PFSK-1 (cell line): Measurements from ENCODE around the gene NR2E3. TPM values are rescaled to one million over a fixed set of nuclear protein-coding genes. Genes with fewer than 3 reads are reported as not detected.

Experiments used
- FOXP2 ChIP-seq: optimal IDR thresholded peaks from 2 replicates; pipeline ENCODE3; 2011; ENCODE audit warnings: borderline replicate concordance, control low read depth, inconsistent platforms; ENCODE audit not compliant: insufficient read depth; ENCODE audit errors: extremely low read length, extremely low read depth
- POLR2AphosphoS5 ChIP-seq: IDR thresholded peaks from 2 replicates; pipeline ENCODE4 v1.6.1; 2012; ENCODE audit warnings: low read depth, mild to moderate bottlenecking, control low read depth, low read length, moderate library complexity
- SIN3A ChIP-seq: IDR thresholded peaks from 2 replicates; pipeline ENCODE4 v1.6.1; 2012; ENCODE audit warnings: mild to moderate bottlenecking, low read length, moderate library complexity, borderline replicate concordance; ENCODE audit not compliant: insufficient read depth
- TAF1 ChIP-seq: IDR thresholded peaks from 2 replicates; pipeline ENCODE4 v1.6.1; 2012; ENCODE audit warnings: low read length, control low read depth, borderline replicate concordance; ENCODE audit not compliant: insufficient read depth
- polyA plus RNA-seq: library from polyadenylated mRNA; unstranded; fragments of >200 nt; gene quantifications from one replicate; pipeline ENCODE4 v1.2.1, GENCODE V29; 2012; ENCODE audit warnings: low read depth, missing spikeins; ENCODE audit not compliant: insufficient read length
- TF ChIP-seq, protein P1 (sequence below), 2 experiments: IDR thresholded peaks; 2 replicates each; pipeline versions ENCODE4 v1.6.1 to v1.8.0; 2011 to 2012; ENCODE audit warnings: low read depth in 2 of 2, low read length in 2 of 2, control low read depth in 1 of 2, inconsistent platforms in 1 of 2, mild to moderate bottlenecking in 1 of 2, moderate library complexity in 1 of 2; ENCODE audit not compliant: insufficient read depth in 1 of 2

NR2E3 gene
- not detected for polyA plus RNA-seq

DNA sequence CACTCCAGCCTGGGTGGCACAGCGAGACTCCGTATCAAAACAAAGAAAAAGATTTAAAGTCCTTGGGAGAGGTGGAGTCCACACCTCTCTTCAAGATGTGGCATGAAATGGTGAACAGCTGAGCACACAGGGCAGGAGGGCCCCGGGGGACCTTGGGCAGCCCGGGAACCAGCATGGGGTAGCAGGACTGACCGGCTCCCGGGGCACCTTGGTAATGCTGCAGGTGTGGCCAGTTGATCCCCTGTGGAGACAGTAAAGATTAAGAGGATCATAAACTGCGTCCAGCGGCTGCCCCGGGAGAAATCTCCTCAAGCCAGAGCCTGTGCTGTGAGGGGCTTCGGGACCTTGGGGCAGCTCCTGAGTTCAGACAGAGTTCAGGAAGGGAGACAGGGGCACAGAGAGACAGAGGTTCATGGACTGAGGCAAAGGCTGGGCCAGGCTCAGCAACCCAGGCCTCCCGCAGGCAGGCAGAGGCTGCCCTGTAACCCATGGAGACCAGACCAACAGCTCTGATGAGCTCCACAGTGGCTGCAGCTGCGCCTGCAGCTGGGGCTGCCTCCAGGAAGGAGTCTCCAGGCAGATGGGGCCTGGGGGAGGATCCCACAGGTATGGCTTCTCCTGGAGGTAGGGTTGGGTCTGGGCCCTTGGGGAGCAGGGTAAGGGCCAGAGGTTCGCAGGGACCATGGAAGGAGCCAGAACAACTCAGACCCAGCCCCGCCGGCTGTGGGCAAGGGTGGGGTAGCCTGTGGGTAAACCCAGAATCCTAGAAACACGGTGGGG, at the start of gene NR2E3:
TSS of gene NR2E3 (plus strand) at position 299 of the 780 bp plus-strand sequence. CDS start at position 489, 190 bp downstream.
- TF ChIP-seq, protein P1, sequence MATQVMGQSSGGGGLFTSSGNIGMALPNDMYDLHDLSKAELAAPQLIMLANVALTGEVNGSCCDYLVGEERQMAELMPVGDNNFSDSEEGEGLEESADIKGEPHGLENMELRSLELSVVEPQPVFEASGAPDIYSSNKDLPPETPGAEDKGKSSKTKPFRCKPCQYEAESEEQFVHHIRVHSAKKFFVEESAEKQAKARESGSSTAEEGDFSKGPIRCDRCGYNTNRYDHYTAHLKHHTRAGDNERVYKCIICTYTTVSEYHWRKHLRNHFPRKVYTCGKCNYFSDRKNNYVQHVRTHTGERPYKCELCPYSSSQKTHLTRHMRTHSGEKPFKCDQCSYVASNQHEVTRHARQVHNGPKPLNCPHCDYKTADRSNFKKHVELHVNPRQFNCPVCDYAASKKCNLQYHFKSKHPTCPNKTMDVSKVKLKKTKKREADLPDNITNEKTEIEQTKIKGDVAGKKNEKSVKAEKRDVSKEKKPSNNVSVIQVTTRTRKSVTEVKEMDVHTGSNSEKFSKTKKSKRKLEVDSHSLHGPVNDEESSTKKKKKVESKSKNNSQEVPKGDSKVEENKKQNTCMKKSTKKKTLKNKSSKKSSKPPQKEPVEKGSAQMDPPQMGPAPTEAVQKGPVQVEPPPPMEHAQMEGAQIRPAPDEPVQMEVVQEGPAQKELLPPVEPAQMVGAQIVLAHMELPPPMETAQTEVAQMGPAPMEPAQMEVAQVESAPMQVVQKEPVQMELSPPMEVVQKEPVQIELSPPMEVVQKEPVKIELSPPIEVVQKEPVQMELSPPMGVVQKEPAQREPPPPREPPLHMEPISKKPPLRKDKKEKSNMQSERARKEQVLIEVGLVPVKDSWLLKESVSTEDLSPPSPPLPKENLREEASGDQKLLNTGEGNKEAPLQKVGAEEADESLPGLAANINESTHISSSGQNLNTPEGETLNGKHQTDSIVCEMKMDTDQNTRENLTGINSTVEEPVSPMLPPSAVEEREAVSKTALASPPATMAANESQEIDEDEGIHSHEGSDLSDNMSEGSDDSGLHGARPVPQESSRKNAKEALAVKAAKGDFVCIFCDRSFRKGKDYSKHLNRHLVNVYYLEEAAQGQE (IDR thresholded peaks at IDR 0.05; ENCODE audit: insufficient read depth in 1 of 2, low read depth in 2 of 2, low read length in 2 of 2): no peak
- no peak for TF ChIP-seq SIN3A
- no peak for TF ChIP-seq TAF1
- no peak for TF ChIP-seq POLR2AphosphoS5
- no peak for TF ChIP-seq FOXP2

DNA sequence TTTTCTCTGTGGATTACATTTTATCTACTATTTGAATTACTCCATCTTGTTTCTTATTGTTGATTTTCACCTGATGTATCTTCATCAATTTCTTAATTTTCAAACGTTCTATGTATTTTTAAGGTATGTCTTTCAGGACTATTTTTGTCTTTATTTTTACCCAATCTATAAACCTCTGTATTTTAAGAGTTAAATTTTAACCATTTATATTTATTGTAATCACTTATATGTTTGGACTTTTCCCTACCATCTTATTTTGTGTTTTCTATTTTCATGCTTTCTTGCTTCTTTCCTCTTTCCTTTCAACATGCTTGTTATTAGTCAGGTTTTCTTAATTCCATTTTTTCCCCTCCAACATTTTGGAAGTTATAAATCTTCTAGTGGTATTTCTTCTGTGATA, 49.5 kb upstream of the NR2E3 start:
- TF ChIP-seq POLR2AphosphoS5 (no peak), SIN3A (no peak), FOXP2 (no peak), TAF1 (no peak)
- TF ChIP-seq, protein P1 (IDR thresholded peaks at IDR 0.05; ENCODE audit: insufficient read depth in 1 of 2, low read depth in 2 of 2, low read length in 2 of 2): no peak

DNA sequence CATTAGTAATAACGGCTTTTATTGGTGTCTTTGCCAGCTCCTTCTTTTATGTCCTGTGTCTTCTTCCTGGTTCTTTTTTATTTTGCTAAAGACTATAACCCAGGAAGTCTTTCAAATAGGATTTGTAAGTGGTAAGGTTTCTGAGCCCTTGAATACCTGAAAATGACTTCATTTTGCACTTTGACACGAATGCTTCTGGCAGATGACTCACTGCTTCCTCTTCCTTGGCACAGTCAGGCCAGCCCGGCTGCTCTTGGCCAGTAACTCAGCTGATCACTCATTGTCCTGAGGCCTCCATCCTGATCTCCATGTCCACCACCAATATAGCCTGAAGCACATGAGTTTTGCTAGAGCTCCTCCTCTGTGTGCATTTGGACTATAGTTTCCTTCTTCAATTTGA, 48.7 kb upstream of the NR2E3 start:
- no peak for TF ChIP-seq SIN3A
- TF ChIP-seq TAF1: no peak
- TF ChIP-seq, protein P1 (IDR thresholded peaks at IDR 0.05; ENCODE audit: insufficient read depth in 1 of 2, low read depth in 2 of 2, low read length in 2 of 2): no peak
- no peak for TF ChIP-seq FOXP2
- no peak for TF ChIP-seq POLR2AphosphoS5

DNA sequence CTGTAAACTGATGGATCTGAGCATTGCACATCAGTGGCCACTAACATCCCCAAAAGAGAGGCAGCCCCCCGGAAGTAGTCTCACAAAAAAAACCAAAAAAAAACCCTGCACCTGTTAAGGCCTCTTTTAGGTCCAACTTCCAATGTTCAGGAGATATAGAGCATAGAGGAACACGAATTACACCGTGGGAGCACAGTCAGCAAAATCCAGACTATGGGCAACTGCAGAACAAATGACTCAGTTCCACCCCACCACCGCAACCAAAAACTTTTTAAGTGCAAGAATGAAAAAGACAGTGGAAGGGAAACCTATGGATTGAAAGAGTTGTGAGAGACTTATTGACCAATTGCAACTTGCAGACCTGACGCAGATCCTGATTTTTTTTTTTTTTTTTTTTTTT, 42.2 kb upstream of the NR2E3 start:
- no peak for TF ChIP-seq POLR2AphosphoS5
- TF ChIP-seq FOXP2: no peak
- TF ChIP-seq SIN3A: no peak
- no peak for TF ChIP-seq TAF1
- TF ChIP-seq, protein P1 (IDR thresholded peaks at IDR 0.05; ENCODE audit: insufficient read depth in 1 of 2, low read depth in 2 of 2, low read length in 2 of 2): no peak
